Activated CD4-positive, CD25-positive, alpha-beta regulatory T cell (primary cell): Measurements from ENCODE around the gene TEKT2.
A peak's percentile ranks its signal among the peaks of the same experiment; 100 is the strongest.

Experiments
- DNase-seq, 4 experiments: peaks; one replicate each; lab custom pipeline; 2025; lab: John Stamatoyannopoulos, UW

TEKT2 gene

GRCh38 chr1:36106269-36106668 lies 22.4 kb downstream of the TEKT2 start:
- no peak for DNase-seq

GRCh38 chr1:36107394-36107793 lies 23.5 kb downstream of the TEKT2 start:
- DNase-seq, result no peak

DNA sequence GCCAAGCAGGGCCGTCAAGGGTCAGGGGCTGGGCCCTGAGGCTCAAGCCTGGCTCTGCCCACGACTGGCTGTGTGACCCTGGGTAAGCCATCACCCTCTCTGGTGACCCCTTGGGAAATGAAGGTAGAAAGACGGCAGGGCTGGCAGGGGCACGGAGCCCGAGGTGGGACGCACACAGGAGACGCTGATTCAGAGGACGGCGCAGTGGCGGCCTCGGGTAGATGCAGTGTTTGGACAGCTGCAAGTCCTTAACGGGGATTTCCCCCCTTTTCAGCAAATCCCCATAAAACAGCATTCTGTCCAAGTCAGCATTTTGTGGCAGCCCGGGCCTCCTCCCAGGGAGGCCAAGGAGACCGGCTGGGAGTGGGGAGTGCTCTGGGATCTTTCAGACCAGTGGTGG lies 24.4 kb downstream of the TEKT2 start:
- DNase-seq, result no peak

GRCh38 chr1:36109041-36109679 lies 25.3 kb downstream of the TEKT2 start:
- peak in 2 of 4 experiments; percentile 14 to 24 for DNase-seq

DNA sequence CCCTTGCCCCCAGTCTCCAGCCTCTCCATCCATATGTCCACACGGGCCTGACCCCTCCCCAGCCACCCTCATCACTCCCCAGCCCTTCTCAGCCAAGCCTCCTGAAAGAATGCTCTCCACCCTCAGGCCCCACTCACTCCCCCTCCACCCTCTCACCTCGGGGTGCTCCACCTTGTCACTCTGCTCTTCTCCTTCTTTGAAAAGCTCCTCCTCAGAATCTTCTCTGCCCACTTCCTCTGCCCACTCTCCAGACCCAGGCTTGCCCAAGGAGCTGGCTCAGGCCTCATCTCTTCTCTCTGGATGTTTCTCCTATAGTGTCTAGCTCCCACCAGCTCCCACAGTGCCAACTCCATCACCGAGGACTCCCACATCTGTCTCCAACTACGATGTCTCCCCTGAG lies 27.3 kb downstream of the TEKT2 start:
- DNase-seq, result no peak

GRCh38 chr1:36112823-36113222 lies 28.9 kb downstream of the TEKT2 start:
- DNase-seq, result no peak

- no peak for DNase-seq
Observed at GRCh38 chr1:36114371-36114770, 30.5 kb downstream of the TEKT2 start.

DNA sequence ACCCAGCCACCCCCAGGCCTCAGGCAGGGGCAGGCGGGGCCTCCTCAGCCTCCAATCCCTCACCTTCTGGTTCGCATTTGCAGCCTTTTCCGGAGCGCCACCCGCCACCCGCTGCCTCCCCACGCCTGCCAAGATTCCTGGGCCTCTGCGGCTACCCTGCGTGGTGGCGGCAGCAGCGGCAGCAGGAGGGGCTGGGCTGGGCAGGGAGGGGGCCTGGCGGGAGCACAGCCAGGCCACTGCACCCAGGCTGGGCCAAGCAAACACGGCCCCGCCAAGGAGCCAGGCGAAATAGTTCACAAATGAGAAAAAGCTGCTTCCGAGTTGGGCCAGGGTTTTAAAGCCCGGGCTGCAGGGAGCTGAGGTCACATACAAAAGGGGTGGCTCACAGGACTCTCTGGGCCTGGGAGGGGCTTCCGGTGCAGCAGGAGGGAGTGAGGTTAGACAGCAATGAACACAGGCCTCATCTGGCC lies 31.3 kb downstream of the TEKT2 start:
- DNase-seq, result no peak

- no peak for DNase-seq
Observed at GRCh38 chr1:36115931-36116330, 32.0 kb downstream of the TEKT2 start.

GRCh38 chr1:36116901-36117300 lies 33.0 kb downstream of the TEKT2 start:
- DNase-seq, result no peak

- DNase-seq, result no peak
Observed at GRCh38 chr1:36118447-36119204, 34.7 kb downstream of the TEKT2 start.

DNA sequence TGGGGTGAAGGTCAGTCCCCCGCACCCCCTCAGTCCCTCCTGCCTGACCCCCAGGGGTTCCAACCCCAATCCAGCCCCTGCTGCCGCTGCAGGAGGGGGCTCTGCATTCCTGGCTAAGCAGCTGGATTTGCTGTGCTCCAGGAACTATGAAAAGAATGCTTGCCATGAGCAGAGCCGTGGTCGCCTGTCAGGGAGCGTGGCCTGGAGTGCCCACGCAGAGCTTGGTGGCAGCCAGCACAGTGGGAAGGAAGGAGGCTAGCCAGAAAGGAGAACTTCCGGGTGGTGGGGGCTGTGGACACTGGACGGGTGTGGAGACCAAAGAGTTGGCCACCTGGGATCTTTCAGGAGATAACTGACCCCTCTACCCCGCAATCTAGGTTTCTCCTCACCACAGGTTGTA lies 35.6 kb downstream of the TEKT2 start:
- no peak for DNase-seq

- no peak for DNase-seq
Observed at GRCh38 chr1:36122062-36123030, 38.5 kb downstream of the TEKT2 start.

DNA sequence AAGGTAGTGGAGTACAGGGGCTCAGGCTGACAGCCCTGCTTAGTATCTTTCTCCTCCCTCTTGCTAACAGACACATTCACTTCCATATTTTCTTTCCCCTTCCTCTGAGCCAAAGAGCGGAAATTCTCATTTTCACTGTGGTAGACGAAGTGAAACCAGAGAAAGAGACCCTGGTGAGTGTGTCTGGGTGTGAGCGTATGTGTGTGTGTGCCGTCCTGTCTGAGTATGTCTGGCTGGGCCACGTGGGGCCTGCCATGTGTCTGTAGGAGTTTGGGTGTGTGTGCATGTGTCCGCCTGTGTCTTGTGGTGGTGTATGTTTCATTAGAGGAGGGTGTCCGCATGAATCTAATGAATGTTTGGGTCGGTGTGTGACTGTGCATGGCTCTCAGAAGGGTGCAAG lies 39.5 kb downstream of the TEKT2 start:
- DNase-seq, result no peak

GRCh38 chr1:36124404-36125128 lies 40.7 kb downstream of the TEKT2 start:
- no peak for DNase-seq

GRCh38 chr1:36125129-36125991 lies 41.5 kb downstream of the TEKT2 start, which contains the start of gene COL8A2:
Gene COL8A2, minus strand, starts transcription at chr1:36125222. Its CDS starts 24,980 bp downstream, at chr1:36100242.
- no peak for DNase-seq

GRCh38 chr1:36126005-36126716 lies 42.3 kb downstream of the TEKT2 start:
- DNase-seq, result no peak

- DNase-seq, result no peak
Observed at GRCh38 chr1:36126797-36127500, 43.1 kb downstream of the TEKT2 start.
